Measurements from ENCODE around the gene ZFYVE28.
A peak's percentile ranks its signal among the peaks of the same experiment; 100 is the strongest.

GRCh38 chr4:2432004-2432403, 13.6 kb upstream of the ZFYVE28 start:
- no peak for TF ChIP-seq CHD2 (IDR thresholded peaks at IDR 0.05; ENCODE audit: low read length)
- TF ChIP-seq, protein P1, sequence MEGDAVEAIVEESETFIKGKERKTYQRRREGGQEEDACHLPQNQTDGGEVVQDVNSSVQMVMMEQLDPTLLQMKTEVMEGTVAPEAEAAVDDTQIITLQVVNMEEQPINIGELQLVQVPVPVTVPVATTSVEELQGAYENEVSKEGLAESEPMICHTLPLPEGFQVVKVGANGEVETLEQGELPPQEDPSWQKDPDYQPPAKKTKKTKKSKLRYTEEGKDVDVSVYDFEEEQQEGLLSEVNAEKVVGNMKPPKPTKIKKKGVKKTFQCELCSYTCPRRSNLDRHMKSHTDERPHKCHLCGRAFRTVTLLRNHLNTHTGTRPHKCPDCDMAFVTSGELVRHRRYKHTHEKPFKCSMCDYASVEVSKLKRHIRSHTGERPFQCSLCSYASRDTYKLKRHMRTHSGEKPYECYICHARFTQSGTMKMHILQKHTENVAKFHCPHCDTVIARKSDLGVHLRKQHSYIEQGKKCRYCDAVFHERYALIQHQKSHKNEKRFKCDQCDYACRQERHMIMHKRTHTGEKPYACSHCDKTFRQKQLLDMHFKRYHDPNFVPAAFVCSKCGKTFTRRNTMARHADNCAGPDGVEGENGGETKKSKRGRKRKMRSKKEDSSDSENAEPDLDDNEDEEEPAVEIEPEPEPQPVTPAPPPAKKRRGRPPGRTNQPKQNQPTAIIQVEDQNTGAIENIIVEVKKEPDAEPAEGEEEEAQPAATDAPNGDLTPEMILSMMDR (IDR thresholded peaks at IDR 0.05; ENCODE audit: control extremely low read depth in 1 of 3, insufficient read depth in 1 of 3, low read depth in 1 of 3, low read length in 3 of 3): no peak
- TF ChIP-seq SP1 (IDR thresholded peaks at IDR 0.05; ENCODE audit: low read depth, low read length): no peak
- no peak for TF ChIP-seq POLR2A (IDR thresholded peaks at IDR 0.05; ENCODE audit: control extremely low read depth in 1 of 2, low read depth in 2 of 2, low read length in 2 of 2)
- TF ChIP-seq TBP (IDR thresholded peaks at IDR 0.05; ENCODE audit: low read depth, low read length): no peak
- no peak for TF ChIP-seq MAX (IDR thresholded peaks at IDR 0.05)
- TF ChIP-seq SIN3A (conservative IDR thresholded peaks at IDR 0.05 in 1 of 2, IDR thresholded peaks at IDR 0.05 in 1 of 2; ENCODE audit: low read depth in 1 of 2, low read length in 2 of 2): no peak
- no peak for TF ChIP-seq POLR2AphosphoS5 (IDR thresholded peaks at IDR 0.05; ENCODE audit: low read depth, low read length)
- 0 out of 4 replicates have a peak, but pooled peaks of 1 of the 2 experiments have one; percentile 53 for TF ChIP-seq HDAC2 (IDR thresholded peaks at IDR 0.05; ENCODE audit: borderline replicate concordance in 1 of 2, low read depth in 2 of 2, low read length in 2 of 2)
- TF ChIP-seq YY1 (IDR thresholded peaks at IDR 0.05; ENCODE audit: low read depth, low read length): no peak

All from H1 (cell line).